Fibroblast of skin of abdomen (primary cell): ENCODE data around the gene SNAPC1.

Experiments used
- DNase-seq: peaks from one replicate; pipeline ENCODE4 v3.0.0-alpha.2; 2013

Gene SNAPC1

DNA sequence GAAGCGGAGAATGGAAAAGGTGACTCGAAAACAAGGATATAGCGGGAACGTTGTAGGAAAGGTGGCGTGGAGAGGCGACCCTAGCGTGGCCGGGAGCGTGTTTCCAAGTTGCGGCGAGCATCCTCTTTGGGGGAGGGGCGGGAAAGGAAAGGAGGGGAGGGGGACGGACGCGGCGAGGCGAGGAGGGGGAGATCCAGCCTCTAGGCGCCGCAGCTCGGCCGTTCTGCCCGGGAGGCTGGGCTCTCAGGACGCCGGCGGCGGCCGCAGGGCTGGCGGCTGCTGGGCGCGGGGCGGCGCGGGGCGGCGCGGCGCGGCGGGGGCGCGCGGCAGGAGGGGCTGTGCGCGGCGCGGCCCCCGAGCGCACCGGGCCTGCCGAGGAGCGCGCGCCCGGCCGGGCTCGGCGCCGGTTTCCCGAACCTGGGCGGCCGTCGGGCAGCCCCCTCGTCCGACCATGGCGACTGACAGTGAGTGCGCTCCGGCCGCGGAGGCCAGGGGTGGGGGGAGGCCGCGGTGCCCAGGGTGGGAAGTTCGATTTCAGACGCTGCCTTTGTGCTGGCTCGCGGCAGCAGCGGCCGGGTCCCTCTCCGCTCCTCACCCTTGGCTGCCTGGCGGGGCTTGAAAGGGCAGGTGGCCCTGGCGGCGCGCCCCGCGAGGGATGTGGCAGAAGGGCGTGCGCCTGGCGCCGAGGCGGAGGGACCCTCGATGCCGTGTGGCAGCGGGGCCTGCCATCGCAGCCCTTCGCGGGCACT is 50.3 kb downstream of the SNAPC1 start, which contains the start of gene SYT16:
Gene SYT16 (plus strand): TSS at position 357 of the 749 bp plus-strand sequence.
- peak; percentile 1 for DNase-seq

DNA sequence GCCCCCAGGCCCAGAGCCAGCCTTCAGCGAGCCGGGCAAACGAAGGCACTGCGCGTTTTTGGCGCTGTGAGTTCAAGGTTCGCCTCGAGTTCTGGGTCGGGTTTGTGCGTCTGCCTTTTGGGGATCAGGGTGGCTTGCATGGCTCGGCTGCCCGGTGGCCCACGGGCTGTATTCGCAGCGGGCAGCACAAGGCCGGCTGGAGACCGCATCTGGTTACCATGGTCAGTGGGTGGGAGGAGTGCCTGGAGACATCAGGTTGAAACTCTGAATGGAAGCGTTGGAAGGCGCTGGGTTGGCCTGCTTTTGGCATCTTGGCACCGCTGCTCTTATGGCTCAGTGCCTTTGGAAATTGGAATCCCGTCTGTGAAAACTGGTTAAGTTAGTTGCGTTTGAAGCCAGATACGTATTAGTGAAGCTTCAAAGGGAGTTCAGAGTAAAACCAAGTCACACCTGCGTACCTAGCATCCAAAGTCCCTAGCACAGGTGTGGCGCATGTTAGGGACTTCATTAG is 50.9 kb downstream of the SNAPC1 start:
- DNase-seq = no peak

DNA sequence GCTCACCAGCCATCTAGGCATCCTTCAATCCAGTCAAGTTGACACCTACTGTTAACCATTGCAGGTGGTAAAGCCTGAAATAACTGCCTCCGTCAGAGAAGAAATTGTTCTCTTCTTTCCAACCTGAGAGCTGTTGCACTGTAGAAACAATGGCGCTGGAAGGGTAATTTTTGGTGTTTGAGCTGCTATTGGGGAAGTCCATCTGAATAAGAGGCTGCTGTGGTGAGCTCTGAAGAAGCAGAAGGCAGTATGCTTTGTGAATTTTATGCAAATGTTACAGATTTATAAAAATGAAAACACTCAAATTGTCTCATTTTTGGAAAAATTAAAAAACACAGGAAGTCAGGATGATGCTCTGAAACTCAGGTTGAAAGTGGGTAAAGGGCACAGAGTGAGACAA is 60.2 kb downstream of the SNAPC1 start:
- DNase-seq = no peak

DNA sequence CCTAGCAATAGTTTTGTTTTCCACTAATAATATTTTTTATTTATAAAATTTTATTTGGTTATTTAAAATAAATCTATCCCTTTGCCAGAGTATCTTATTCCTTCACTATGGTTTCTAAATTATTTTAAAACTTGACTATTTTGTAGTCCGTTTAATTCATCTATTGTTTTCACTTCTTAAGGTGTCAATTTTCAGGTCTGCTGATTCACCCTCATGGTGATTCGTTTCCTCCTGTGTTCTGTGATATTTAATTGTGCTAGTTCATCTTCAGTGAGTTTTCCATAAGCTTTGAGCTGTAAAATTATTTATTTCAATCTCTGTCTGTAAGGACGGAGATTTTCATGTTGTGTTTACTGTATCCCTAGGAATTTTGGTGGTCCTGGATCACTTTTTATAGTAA is 70.6 kb downstream of the SNAPC1 start:
- DNase-seq = no peak

DNA sequence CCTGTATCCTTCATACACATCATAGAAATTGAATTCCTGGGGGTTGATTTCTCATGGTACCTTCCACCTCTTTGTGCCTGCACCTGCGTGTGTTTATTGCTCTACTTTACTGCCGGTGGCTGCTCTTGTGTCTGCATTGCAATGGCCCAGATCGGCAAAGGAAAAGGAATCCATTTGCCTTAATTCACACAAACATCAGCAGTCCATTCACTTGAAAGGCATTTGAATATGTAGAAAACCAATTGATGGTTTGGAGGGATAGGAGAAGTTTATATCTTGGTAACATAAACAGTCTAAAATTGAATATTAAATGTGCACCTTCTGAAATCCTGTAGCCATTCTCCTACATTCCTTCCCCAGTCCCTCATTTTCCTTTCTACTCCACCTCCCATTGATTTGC is 74.0 kb downstream of the SNAPC1 start:
- no peak for DNase-seq

DNA sequence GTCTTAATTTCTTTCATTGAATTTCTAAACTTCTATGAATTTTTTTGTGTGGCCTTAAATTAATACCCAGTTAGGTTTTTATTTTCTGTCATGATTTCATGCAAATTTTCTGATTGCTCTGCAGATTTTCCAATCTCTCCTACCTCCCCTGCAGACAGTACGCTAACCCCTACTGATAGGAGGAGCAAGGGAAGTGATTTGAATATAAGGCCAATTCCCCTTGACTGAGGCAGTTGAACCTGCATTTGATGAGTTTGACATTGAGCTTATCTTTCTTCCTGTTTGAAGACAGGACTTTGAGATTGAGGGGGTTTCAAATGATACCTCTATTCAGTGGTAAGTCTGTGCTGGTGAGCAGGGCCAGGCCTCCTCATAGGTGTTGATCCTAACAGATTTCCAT is 74.6 kb downstream of the SNAPC1 start:
- no peak for DNase-seq

DNA sequence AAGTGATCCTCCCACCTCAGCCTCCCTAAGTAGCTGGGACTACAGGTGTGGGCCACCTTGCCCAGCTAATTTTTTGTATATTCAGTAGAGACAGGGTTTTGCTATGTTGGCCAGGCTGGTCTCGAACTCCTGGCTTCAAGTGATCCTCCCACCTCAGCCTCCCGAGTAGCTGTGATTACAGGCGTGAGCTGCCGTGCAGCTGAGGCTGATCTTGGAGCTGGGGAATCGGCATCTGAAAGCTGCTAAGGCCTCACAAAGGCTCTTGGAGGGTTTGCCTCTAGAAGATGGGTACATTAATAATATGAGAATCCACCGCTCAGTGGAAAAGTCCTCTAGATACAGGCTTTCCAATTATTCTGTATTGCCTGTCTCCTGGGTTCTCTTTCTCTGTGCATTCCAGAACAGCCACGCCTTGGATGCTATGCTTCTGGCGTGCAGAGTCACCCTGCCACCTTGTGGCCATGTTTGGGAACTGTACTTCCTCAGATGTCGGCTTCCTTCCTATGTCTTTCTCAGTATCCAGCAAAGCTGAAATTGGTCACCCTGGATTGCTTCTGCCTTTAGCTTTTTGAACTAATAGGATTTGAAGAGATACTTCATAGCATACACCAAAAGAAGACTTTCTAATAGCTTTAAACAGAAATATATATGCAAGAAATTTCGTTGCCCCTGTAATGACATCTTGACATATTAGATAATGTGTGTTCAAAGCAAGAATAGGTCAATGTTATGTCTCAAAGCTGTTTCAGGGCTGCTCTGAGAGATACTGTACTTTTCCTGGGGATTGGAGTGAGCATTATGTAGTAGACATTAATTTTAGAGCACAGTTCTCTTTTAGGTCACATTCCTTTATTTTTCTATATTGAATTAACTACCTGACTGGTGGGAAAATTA is 75.4 kb downstream of the SNAPC1 start:
- DNase-seq = peak; percentile 72

DNA sequence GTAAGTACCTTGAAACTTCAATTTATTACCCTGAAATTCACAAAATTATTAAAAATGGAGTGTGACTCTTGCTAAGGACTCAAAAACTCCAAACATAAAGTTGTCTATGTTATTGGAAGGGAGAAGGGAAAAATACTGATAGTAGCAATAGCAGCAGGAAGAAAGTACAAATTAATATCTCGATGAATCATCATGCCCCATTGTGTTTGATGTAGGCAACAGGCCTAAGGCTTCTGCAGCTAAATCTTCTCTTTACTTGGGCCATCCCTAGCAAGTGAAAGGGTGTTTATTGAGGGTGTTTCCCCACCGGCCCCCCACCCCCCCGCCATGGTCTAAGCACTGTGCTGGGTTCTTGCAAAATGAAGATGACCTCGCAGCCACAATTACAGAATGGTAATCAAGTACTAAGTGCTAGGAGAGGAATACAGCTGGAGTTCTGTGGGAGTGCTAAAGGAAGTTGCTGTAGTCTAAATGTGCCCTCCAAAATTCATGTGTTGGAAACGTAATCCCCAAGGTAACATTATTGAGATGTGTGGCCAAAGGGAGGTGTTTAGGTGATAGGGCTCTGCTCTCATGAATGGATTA is 76.5 kb downstream of the SNAPC1 start:
- no peak for DNase-seq

DNA sequence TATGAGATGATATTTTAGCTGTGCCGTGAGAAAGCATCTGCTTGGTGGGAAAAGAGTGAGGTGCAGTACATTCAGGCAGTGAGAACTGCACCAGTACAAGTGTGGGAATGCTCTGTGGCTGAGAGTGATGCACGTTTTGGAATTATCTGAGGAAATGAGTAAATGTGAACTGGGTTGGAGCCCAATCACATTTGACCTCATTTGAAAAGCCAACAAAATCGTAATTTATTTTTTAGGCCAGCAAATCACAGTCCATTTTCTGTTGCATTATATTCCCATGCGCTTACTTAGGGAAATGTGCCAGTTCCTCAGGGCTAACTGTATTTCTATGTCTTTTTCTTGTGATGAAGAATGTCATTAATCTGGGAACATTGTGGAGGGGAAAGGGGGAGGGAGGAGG is 77.3 kb downstream of the SNAPC1 start:
- peak; percentile 37 for DNase-seq

DNA sequence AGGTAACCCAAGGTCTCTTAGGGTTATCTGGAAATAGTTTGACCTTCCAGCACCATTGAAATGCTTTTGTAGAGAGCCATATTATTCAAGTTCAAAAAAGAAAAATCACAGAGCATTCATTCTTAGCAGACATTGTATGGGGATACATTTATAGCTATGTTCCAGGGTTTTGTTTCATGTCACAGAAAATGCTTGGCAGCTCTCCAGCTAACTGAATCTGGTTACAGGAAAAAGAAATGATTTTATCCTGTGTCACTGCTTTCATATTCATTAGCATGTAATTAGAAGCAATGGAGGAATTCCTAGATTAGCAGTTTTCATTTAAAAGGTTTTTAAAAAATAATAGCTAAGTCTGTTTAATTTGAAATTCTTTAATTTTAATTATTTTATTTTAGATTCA is 78.9 kb downstream of the SNAPC1 start:
- DNase-seq = peak; percentile 27
